Liver (tissue), 3 donors: ENCODE measurements around the gene AP4E1.

ENCODE experiments used
- CTCF ChIP-seq: fragments of 150-350 bp; IDR thresholded peaks from 2 replicates; pipeline ENCODE4 v1.5.1; 2017; ENCODE audit warnings: improper control_type of control experiment, low read depth, low read length; ENCODE audit not compliant: missing input control
- EGR1 ChIP-seq, 2 donors: IDR thresholded peaks; 2 replicates each; pipeline ENCODE4 v1.6.1; 2016 to 2018; ENCODE audit warnings: antibody characterized with exemption in 2 of 2, low read depth in 2 of 2
- JUND ChIP-seq, 2 donors: IDR thresholded peaks; 2 replicates each; pipeline ENCODE4 v1.6.1; 2016; ENCODE audit warnings: antibody characterized with exemption in 2 of 2
- RAD21 ChIP-seq, 2 donors: IDR thresholded peaks; 2 replicates each; pipeline ENCODE4 v1.6.1; 2016; ENCODE audit warnings: antibody characterized with exemption in 2 of 2, mild to moderate bottlenecking in 2 of 2
- REST ChIP-seq: IDR thresholded peaks from 2 replicates; pipeline ENCODE4 v1.6.1; 2016; ENCODE audit warnings: antibody characterized with exemption, mild to moderate bottlenecking
- SP1 ChIP-seq: IDR thresholded peaks from 2 replicates; pipeline ENCODE4 v1.6.1; 2018; ENCODE audit warnings: antibody characterized with exemption, mild to moderate bottlenecking
- TAF1 ChIP-seq: conservative IDR thresholded peaks from 2 replicates; pipeline ENCODE4 v1.6.1; 2016; ENCODE audit warnings: antibody characterized with exemption, mild to moderate bottlenecking
- TF ChIP-seq, protein P1 (sequence below): IDR thresholded peaks from 2 replicates; pipeline ENCODE4 v1.6.1; 2016; ENCODE audit warnings: antibody characterized with exemption
- TF ChIP-seq, protein P2 (sequence below): IDR thresholded peaks from 2 replicates; pipeline ENCODE4 v1.6.1; 2016; ENCODE audit warnings: antibody characterized with exemption
- TF ChIP-seq, protein P3 (sequence below): IDR thresholded peaks from 2 replicates; pipeline ENCODE4 v1.6.1; 2016; ENCODE audit warnings: antibody characterized with exemption
- donor health status: healthy.
- donor health status: healthy.

DNA sequence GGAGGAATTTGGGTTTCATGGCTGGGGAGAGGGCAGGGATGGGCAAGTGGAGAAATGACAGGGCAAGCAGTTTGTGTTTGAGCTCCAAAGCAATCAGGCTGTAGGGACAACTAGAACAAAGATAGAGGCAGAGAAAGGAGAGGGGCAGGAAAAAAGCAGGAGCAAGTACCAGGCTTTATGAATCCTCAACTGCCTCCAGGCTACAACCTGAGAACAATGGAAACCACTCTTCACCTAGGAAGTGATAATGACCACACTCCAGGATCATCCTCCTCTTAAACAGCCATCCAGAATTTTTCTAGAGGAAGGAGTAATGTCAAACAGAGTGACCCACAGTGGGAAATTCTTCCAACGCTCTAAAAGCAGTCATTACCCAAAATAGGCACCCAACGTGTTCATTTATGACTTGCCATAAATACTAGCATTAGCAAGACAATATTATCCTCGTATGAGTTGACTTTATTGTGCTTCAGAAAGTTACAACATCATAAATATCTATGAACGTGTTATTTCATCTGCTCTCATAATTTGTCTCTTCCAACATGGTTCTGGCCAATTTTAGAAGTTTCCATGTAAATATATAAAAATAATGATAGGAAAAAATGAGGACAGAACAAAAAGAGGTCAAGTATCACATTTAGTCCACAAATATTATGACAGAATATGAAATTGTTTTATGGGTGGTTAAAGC is 135.7 kb downstream of the AP4E1 start:
- TF ChIP-seq REST = no peak
- TF ChIP-seq CTCF = no peak
- TF ChIP-seq EGR1 (IDR thresholded peaks at IDR 0.05; ENCODE audit: low read depth in 2 of 2) = no peak
- no peak for TF ChIP-seq JUND (IDR thresholded peaks at IDR 0.05)
- no peak for TF ChIP-seq SP1
- TF ChIP-seq, protein P1, sequence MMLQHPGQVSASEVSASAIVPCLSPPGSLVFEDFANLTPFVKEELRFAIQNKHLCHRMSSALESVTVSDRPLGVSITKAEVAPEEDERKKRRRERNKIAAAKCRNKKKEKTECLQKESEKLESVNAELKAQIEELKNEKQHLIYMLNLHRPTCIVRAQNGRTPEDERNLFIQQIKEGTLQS = no peak
- TF ChIP-seq TAF1 = no peak
- TF ChIP-seq, protein P2, sequence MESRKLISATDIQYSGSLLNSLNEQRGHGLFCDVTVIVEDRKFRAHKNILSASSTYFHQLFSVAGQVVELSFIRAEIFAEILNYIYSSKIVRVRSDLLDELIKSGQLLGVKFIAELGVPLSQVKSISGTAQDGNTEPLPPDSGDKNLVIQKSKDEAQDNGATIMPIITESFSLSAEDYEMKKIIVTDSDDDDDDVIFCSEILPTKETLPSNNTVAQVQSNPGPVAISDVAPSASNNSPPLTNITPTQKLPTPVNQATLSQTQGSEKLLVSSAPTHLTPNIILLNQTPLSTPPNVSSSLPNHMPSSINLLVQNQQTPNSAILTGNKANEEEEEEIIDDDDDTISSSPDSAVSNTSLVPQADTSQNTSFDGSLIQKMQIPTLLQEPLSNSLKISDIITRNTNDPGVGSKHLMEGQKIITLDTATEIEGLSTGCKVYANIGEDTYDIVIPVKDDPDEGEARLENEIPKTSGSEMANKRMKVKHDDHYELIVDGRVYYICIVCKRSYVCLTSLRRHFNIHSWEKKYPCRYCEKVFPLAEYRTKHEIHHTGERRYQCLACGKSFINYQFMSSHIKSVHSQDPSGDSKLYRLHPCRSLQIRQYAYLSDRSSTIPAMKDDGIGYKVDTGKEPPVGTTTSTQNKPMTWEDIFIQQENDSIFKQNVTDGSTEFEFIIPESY = no peak
- TF ChIP-seq, protein P3, sequence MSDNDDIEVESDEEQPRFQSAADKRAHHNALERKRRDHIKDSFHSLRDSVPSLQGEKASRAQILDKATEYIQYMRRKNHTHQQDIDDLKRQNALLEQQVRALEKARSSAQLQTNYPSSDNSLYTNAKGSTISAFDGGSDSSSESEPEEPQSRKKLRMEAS = no peak
- no peak for TF ChIP-seq RAD21 (IDR thresholded peaks at IDR 0.05)
